NOMO-1 (cell line): ENCODE results near the gene TCF4.
A peak's percentile ranks its signal among the peaks of the same experiment; 100 is the strongest.

ENCODE experiments used
- DNase-seq, 2 experiments: peaks; one replicate each; lab custom pipeline; 2025; ENCODE audit not compliant: unreplicated experiment in 2 of 2; lab: John Stamatoyannopoulos, UW

TCF4 gene

GRCh38 chr18:55547705-55548056, 40.3 kb downstream of the TCF4 start:
- DNase-seq, result no peak

DNA sequence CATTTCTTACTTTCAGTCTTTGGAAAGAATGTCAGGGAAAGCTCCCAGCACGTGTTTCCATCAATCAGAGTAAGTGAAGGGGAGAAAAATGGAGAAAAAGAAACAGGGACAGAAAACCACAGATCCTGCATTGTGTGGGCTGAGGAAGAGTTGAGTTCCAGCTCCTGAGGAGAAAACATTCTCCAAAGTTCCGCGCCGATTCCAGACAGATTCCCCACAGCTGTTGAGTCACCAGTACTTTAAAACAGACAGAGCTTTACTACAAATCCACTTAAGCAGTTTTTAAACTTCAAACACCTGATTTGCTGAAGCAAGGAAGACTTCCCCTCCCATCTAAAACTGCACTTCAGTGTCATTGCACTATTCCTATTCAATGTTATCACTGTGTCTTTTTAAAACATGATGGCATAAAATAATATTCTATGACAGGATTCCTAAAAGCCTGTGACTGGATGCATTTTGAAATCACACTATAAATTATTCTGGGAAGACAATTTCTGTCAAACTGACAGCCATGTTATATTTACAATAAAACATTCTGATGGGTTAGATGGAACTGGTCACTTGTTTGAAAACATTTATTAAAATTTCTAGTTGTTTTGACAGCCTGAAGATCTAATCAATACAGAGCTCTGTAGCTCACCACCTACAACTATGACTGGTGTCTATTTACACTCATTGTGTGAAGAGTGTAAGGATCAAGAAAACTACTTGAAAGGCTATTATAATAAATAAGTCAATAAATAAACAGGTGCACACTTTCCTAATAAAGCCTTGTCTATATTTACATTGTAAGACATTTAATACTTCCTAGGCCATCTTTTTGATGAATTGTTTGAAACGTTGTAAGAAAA, 40.9 kb downstream of the TCF4 start:
- DNase-seq, result no peak

DNA sequence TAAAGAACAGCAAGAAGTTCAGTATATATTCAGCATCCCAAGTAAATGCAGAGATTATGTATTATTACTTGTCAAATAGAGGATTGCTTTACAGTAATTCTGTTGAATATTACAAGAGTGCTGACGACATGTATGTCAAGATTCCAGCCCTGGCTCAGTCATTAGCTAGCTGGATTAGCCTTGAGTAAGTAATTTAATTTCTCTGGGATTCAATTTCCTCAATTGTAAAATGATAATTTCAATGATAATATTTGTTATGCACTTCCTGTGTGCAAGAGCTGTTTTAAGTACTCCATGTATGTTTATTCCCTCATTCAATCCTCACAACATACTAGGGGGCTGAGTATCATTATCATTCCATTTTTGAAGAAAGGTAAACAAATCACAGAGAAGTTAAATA, 44.0 kb downstream of the TCF4 start:
- no peak for DNase-seq

DNA sequence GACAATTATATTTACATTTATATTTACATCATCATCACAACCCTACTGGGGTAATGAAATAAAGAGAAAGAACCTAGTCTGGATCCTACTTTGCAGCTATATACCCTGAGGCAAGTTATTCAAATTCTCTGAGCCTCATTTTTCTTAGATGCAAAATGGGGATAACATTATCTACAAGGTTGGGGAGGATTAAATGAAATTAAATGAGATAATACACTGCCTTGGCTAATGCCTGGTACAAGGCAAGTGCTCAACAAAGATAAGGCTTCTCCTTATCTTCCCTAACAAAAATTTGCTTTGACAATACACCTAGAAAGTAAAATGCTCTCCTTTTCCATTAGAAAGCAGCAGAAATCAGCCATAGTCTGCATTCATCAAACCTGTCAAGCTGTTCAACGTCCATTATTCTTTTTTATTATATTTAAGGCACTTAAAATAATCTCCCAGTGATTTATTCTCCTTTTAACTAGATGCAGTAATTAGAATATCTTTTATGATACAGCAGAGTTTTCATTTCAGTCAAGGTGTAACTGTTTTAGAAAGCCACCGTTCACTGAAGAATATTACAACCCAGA, 44.8 kb downstream of the TCF4 start:
- no peak for DNase-seq

- no peak for DNase-seq
Observed at GRCh38 chr18:55541571-55541970, 46.4 kb downstream of the TCF4 start.

GRCh38 chr18:55539240-55539639, 48.8 kb downstream of the TCF4 start:
- DNase-seq, result no peak

GRCh38 chr18:55534996-55535395, 53.0 kb downstream of the TCF4 start:
- DNase-seq, result no peak

DNA sequence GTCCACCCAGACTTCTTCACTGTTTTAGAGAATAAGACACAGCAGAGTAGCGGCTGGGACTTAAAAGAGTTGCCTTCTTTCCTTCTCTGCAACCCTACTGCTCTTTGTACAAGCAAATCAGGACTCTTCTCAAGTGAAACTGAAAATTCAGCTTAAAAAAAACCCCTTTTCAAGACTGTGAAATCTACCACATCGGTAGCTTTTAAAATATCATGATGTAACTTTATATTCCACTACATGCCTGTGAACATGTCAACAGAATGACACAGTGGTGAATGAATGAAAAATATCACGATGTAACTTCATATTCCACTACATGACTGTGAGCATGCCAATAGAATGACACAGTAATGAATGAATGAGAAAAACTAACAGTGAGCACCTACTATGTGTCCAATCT, 53.4 kb downstream of the TCF4 start:
- DNase-seq, result no peak

DNA sequence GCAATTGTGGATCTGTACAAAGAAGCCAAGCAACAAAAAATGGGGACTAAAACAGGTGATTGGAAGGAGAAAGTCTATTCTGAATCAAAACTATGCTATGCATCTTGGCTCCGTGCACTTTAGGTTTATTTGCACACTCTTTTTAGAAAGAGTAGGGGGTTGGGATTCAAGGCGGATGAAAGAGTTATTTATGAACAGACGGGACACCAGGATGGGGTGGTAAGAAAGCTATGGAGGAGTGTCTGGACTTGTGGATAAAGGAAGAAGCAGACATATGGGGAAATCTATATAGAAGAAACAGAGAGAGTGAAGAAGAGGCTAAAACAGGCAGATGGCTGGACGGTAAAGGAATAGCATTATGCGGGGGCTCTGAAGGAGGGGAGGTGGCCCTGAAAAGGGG, 57.8 kb downstream of the TCF4 start:
- DNase-seq, result no peak

- DNase-seq, result no peak
Observed at GRCh38 chr18:55529581-55529980, 58.4 kb downstream of the TCF4 start.

DNA sequence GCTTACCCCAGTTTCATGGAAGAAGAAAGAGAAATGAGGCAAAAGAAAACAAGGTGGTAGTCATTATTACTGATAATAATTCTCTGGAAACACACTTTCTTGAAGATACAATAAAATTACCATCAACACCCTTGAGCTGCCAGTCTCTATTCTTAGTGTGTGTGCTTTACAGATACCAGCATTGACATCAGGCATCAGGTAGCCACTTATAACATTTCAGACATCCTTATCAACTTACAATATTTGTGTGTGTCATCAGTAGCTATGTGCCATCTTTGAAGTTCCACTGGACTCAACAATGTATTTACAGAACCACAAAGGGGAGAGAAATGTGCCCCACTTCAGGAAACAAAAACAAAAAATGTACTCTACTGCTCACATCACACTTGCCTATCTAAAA, 62.1 kb downstream of the TCF4 start:
- DNase-seq, result no peak

GRCh38 chr18:55524353-55525073, 63.5 kb downstream of the TCF4 start:
- DNase-seq, result no peak

GRCh38 chr18:55523001-55523400, 65.0 kb downstream of the TCF4 start:
- DNase-seq, result no peak

- DNase-seq, result peak in 1 of 2 experiments; percentile 18
Observed at GRCh38 chr18:55522011-55522410, 66.0 kb downstream of the TCF4 start.

DNA sequence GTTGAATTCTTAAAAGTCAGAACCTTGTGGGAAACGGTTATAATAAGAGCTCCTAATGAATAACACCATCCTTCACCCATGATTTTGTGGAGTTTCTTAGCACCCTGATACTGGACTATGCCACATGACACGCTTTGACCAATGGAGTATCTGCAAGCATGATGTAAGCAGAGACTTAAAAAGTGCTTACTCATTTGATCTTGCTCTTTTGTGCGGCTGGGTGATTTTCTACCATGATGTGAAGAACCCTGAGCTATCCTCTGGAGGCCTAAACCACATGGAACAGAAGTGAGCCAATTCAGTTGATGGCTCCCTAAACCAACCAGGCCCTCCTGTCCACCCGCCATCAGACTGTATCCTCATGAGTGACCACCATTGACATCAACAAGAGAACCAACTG, 70.9 kb downstream of the TCF4 start:
- DNase-seq, result no peak

DNA sequence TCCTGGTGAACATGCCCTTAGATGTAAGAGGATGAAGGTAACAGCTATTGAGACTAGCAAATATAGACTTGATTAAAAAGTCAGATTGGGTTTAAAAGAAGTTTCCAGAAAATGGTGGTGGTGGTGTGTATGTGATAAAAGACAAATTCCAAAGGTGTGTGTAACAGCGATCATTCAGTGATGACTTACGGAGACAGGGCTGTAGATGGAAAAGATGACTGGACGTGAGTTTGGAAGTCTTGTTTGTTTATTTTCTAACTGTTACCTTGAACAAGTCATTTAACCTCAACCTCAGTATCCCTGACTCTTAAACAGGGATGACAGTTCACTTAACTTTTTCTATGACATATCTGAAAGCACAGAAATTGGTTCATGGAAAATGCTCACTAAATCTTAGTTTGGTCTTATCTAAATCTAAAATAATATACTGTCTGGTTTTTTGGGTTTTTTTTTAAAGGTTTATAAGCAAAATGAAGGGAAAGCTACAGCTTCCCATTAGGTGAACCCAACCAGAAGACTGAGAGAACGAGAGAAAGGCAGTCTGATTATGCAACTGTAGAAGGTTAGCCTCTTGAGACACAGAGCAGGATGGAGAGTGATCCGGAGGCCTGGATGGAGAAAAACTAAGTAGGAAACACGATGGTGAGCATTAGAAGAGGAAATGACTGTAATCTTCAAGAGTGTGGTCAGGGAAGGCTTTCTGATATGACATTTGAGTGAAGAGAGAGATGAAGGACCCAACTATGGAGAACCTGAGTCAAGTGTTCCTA, 71.9 kb downstream of the TCF4 start:
- DNase-seq, result peak in 1 of 2 experiments; percentile 17

DNA sequence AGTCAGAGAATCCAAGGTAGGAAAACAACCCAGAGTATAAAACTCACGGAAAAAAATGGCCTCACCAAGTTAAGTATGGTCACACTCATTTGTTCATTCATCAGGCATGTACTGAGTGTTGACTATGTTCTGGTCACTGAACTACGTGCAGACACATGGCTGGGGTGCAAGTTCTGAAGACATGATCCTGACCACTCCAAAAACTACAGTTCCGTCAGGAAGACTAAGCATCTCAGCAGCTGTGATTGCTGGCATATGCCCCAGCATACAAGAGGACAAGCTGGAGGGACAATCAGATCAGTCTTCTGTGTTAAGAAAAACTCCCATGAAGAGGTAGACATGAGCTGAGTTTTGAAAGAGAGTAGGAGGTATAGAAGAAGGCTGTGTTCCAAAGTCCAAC, 72.8 kb downstream of the TCF4 start:
- DNase-seq, result no peak

DNA sequence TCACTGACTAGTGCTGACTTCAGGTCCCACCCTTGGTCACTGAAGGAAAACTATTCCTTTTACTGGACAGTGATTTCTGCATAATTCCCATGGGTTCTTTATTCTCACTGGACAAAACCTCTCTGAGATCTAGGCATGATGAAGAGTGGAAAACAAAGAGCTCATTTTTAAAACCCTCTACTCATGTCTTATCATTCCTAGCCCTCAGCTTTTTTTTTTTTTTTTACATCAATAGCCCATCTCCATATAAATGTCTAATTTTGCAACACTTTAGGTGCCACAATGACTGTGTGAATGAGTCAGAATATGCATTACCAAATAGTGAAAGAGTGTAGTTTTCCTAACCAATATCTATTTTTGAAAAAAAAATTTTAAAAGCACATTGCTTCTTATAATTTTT, 74.8 kb downstream of the TCF4 start:
- DNase-seq, result peak in 1 of 2 experiments; percentile 26

DNA sequence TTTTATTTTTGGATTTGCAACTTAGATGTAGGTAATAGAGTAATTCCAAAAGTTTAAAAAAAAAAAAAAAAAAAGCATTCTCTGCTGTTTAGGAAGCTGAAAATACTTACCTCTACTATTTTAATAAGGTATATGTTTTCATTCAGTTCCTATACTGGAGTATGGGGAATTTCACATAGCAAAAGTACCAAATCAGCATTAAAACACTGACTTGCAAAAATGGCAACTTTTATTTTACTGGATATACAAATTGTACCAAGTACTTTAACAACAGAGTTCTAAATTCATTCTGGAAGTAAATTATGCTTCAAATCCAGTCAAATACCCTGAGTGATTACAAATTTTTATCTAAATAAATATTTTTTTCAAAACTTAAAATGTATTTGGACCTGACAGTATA, 76.7 kb downstream of the TCF4 start:
- DNase-seq, result no peak

DNA sequence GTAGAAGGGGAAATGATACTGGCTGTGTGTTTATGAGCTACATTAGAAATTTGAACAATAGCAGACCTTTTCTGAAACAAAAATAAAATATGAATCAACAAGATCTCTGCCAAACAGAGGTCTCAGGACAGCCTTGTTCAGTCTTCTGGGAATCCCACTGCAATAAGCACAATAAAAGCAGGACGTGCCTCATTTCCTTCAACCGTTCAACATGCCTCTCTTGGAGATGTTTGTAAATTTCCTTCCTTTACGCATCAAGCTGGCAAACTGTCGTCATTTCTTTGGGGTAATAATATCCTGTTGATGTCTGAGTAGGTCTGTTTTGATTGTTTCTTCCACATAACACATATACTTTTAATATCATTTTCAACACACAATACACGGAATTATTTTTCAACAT, 77.2 kb downstream of the TCF4 start:
- peak in 1 of 2 experiments; percentile 3 for DNase-seq
